Left colon (tissue), 2 donors: ENCODE measurements around the gene ZBTB49. TPM values are rescaled to one million over a fixed set of nuclear protein-coding genes. Genes with fewer than 3 reads are reported as not detected.
"Not testable (repeated sequence)": the region's sequence is repeated elsewhere in the genome, so short reads cannot be mapped to it uniquely, and the experiment has no call there.

Experiments used
- ATAC-seq: fragments of 200-7000 bp; cut with Tn5 transposase; one replicate; pipeline ENCODE4 v1.9.1; 2020; ENCODE audit warnings: mild to moderate bottlenecking, moderate library complexity
- DNase-seq, 2 donors: peaks; one replicate each; pipeline ENCODE4 v3.0.0-alpha.2; 2020
- intact Hi-C, 2 donors: fragments of 100-400 bp; cut with DNase I in 1 of 2; cut with micrococcal nuclease in 1 of 2; formaldehyde crosslinking; loops; one replicate each; pipeline versions ENCODE4 v1.11.2 to v1.14.0; 2022; cut with DNase I, micrococcal nuclease
- total RNA-seq, 2 donors: library from RNA; stranded (reverse); fragmentation: NEBNext Ultra II Directional; extraction: Animal tissue kit (Norgen Biotek cat#: 25700); gene quantifications; one replicate each; pipeline ENCODE4 v1.2.1, GENCODE V29; 2021
- donor health status: DM: no; HTN: no; CAD: no.
- donor health status: DM: yes; HTN: yes; CAD: no.

The ZBTB49 gene
- total RNA-seq, 2 donors from 2014 or later: 3.8 to 5.5 TPM

DNA sequence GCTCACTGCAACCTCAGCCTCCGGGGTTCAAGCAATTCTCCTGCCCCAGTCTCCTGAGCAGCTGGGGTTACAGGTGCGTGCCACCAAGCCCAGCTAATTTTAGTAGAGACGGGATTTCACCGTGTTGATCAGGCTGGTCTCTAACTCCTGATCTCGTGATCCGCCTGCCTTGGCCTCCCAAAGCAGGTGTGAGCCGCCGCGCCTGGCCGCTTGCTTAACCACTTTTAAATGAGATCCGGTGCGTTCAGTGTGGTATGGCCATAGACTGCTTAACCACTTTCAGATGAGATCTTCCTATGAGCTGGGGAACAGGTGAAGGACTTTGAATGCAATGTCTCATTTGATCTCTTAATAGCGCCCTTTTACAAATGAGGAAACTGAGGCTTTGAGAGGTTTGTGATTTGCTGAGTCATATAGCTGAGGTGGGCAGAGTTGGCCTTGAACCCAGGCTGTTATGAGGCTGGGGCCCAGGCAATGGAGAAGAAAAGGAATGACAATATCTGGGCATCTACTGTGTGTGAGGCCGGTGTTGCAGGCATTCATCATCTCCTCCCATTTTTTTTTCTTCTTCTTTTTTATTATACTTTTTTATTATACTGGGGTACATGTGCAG, 55.0 kb downstream of the ZBTB49 start:
- intact Hi-C loops: no loop called here
- ATAC-seq: no peak
- peak; percentile 16 to 33 for DNase-seq

DNA sequence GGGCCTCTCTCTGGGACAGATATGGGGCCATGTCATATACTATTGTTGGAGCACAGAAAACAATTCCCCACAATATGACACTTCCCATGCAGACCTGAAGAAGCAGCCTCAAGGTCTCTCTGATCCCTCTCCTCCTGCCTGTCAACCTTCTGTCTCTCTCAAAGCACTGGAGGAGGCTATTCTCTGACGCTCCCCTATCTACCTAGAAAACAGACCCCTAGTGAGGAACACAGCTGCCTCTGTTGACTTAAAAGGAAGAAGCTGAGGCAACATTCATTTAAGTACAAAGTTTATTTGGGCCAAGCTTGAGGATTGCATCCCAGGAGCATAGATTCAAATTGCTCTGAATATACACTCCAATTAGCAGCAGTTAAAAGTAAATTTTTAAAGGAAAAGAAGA, 57.5 kb downstream of the ZBTB49 start:
- DNase-seq (no peak), ATAC-seq (no peak)
- intact Hi-C loops: no loop called here

DNA sequence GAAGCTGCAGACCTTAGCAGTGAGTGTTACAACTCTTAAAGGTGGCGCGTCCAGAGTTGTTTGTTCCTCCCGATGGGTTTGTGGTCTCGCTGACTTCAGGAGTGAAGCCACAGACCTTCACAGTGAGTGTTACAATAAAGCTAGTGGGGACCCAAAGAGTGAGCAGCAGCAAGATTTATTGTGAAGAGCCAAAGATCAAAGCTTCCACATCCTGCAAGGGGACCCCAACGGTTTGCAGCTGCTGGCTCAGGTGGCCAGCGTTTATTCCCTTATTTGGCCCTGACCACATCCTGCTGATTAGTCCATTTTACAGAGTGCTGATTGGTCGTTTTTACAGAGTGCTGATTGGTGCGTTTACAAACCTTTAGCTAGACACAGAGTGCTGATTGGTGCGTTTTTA, 58.5 kb downstream of the ZBTB49 start:
- intact Hi-C loops, DNase-seq, ATAC-seq: not testable (repeated sequence)

DNA sequence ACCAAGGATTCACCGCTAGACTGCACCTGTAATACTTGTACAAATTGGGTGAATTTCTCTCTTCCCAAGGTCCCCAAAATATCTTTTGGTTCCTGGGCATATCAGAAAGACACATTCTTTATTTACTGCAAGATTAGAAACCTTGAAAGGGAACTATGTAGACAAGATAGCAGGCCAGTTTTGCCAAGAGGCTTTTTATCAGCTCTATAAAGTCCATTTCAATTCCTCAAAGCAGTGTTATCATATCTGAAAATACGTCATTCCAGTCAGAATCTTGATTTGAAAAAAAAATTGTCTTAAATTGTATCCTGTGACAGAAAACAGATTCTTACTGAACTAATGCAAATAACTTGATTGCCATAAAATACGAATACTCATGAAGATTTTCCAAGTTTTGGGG, 59.8 kb downstream of the ZBTB49 start:
- DNase-seq: no peak
- intact Hi-C loops: no loop called here
- no peak for ATAC-seq

DNA sequence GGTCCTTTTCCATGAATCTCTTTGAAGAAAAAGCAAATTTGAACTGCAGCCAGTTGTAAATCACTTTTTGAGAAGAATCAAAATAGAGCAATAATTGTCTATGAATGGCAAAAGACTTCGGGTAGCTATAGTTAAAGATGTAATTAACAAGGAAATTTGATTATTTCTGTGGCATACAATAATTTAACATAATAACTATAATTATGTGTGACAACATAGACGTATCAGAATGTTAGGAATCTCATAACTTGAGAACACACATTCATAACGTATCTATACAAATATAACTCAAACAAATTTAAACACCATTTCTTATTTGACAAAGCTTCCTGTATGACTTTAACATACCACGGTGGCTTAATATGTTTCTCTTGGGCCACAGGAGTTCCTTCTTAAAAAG, 60.9 kb downstream of the ZBTB49 start:
- no peak for ATAC-seq
- intact Hi-C loops: no loop called here
- DNase-seq: no peak

DNA sequence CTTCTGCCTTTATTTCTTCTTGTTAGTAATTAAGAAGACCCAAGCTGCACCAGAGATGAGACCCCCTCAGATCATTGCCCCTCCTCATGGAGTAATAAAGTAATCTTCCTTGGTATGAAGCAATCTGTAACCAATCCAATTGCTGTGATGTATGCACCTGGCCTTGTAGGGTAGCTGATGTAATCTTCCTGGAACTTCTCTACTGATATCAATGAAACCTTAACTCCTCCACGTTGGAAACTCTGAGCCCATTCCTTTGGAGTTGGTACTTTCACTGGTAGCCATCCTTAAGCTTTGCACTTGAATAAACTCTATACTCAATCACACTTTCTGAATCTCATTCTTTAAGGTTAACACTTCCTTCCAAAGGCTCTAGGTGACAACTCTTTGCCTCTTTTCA, 65.3 kb downstream of the ZBTB49 start:
- intact Hi-C loops: no loop called here
- no peak for DNase-seq
- ATAC-seq: no peak

GRCh38 chr4:4356106-4357041, 66.3 kb downstream of the ZBTB49 start:
- intact Hi-C loops: no loop called here
- ATAC-seq: no peak
- DNase-seq: no peak

DNA sequence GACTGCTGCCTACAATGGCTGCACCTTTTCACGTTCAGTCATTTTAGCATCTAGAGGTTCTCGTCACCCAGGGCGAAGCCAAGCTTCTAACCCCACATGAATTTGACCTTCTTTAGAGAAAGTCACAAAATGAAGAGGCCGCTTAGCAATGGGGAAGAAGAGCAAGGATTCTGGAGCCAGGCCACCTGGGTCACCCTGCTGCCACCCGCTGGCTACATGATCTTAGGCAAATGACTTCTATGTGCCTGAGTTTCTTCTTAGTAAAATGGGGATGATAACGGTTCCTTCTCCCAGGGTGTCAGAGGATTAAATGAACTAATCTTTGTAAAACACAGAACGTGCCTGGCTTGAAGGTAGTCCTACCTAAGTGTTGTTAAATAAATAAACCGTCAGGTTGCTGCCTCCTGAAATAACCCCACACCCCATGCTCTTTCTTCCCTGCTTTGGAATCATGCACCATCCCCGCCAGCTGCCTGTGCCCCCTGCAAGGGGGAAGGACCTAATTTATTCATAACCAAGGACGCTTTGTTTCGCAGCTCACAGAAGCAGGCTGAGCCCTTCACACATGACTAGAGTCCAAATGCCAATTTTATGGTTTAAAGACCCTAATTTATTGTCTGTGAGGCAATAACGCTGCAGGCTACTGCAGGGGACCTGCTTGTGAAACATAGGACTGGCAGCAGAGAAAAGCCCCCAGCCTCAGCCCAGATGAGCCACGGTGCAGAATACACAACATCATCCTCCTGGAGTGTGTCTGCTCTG, 68.2 kb downstream of the ZBTB49 start:
- DNase-seq (no peak), ATAC-seq (no peak)
- intact Hi-C loops: no loop called here

DNA sequence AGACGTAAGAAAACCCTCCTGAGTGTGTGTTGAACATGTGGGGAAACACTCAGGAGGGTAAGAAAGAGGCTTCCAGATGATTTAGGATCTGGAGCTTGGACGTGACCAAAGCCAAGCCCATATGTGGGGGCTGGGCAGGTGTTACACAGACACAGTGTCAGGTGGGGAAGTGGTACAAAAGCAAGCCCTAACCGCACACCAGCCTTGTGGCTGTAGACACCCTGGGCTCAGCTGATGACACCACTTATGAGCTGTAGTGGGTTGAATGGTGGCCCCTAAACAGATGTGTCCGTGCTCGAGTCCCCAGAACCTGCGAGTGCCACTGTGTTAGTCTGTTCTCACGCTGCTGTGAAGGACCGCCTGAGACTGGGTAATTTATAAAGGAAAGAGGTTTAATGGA, 71.8 kb downstream of the ZBTB49 start:
- ATAC-seq (no peak), DNase-seq (no peak)
- intact Hi-C loops: no loop called here

DNA sequence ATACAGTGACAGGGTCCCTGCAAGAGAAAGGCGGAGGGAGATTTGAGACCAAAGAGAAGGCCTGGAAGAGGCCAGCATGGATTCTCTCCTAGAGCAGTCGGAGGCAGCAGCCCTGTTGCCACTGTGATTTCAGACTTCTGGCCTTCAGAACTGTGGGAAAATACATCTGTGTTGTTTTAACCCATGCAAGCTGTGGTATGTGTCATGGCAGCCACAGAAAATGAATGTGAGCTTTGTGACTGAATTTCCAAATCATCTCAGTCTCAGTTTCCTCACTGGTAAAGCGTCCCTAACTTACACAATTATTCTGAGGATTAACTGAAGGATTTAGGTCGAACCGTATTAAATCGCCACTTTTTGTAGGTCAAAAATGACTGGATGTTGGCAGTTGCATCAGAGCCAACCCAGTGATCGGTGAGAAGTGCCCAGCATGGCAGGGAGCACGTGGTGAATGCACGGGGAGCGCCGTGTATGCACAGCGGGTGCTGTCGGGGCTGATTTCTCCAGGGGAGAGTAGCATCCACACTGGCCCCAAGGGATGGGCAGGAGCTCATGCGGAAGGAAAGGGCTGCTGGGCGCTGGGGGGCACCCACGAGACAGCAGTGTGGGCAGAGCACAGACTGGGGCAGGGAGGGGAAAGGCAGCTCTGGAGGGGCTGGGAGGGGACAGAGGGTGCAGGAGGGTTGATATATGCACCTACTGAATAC, 73.1 kb downstream of the ZBTB49 start:
- DNase-seq: no peak
- intact Hi-C loops: no loop called here
- ATAC-seq: no peak

GRCh38 chr4:4364061-4364460, 74.0 kb downstream of the ZBTB49 start:
- ATAC-seq: no peak
- intact Hi-C loops: no loop called here
- no peak for DNase-seq

DNA sequence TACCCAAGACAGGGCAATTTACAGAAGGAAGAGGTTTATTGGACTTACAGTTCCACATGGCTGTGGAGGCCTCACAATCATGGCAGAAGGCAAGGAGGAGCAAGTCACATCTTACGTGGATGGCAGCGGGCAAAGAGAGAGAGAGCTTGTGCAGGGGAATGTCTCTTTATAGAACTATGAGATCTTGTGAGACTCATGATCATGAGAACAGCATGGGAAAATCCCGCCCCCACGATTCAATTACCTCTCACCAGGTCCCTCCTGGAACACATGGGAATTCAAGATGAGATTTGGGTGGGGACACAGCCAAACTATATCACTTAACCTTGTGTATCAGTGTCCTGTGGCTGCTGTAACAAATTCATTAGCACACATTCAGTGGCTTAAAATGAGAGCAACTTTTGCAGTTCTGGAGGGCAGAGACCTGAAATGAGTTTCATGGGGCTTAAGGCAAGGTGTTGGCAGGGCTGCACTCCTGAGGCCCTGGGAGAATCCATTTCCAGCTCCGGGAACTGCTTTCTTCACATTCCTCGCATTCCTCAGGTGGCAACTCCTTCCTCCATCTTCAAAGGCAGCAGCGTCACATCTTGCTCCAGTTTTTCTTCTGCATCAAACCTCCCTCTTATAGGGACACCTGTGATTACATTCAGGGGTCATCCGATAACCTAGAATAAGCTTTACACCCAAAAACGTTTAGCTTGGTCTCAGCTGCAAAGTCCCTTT, 74.6 kb downstream of the ZBTB49 start:
- DNase-seq (no peak), ATAC-seq (no peak)
- intact Hi-C loops: no loop called here

DNA sequence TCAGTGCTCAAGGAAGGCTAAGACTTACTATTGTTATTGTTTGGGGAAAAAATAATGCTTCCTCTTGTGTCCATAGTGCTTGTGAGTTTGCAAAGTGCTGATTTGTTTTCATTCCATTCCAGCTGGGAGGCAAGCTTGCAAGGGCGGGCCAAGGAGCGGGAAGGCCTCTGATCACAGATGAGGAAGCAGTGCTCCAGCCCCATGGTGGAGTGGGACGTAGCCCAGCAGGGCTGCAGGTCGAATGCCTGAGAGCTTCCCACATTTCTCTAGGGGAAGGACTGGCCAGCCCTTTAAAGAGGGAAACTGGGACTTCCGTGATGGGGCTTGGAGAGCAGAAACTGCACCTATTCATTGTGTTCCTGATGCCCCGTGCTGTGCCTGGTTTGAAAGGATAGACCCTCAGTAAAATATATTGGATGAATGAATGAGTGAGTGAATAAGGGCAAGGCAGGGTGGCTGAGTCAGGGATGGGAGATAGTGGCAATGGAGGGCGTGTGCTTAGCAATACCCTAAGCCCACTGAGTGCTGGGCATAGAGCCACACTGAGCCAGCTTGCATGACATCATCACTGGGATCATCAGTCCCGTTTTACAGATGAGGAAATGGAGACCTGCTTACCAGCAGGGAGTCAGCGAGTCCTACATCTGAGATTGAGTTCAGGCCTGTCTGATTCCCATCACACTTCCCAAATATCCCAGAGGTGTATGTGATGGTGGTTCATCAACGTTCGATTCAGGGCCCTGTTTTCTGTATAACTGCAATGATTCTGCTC, 78.9 kb downstream of the ZBTB49 start:
- intact Hi-C loops: no loop called here
- ATAC-seq: no peak
- no peak for DNase-seq

Other genes with a start within 250 kb of the ZBTB49 start
- not detected for gene OTOP1, start 63.3 kb upstream of the ZBTB49 start, total RNA-seq
- gene TMEM128, start 42.0 kb upstream of the ZBTB49 start, total RNA-seq: 10 to 100 TPM; 20.0 to 25.7 TPM
- gene LYAR, start 97 bp upstream of the ZBTB49 start, total RNA-seq: 1 to 10 TPM; 5.7 to 7.1 TPM
- 1 to 10 TPM; 2.6 to 3.0 TPM for gene NSG1, start 96.9 kb downstream of the ZBTB49 start, total RNA-seq